CD4-positive, alpha-beta T cell (primary cell): ENCODE results near the gene SNX33. TPM values are rescaled to one million over a fixed set of nuclear protein-coding genes. Genes with fewer than 3 reads are reported as not detected.

Experiments
- ATAC-seq: fragments of 200-7000 bp; cut with Tn5 transposase; one replicate; pipeline ENCODE4 v1.10.0; 2022; ENCODE audit warnings: mild to moderate bottlenecking; ENCODE audit not compliant: poor library complexity
- CTCF ChIA-PET: fragments of 350-600 bp; sonication (Branson Sonifier 250); formaldehyde crosslinking; loops from one replicate; lab custom pipeline; 2021; ENCODE audit warnings: antibody characterized with exemption, inconsistent platforms; lab: Charles Lee
- POLR2A ChIA-PET: fragments of 350-600 bp; sonication (Branson Sonifier 250); formaldehyde crosslinking; loops from one replicate; lab custom pipeline; 2021; ENCODE audit warnings: antibody characterized with exemption, inconsistent platforms; lab: Charles Lee
- DNase-seq, 14 experiments: peaks; one replicate each; pipeline ENCODE4 v3.0.0-alpha.2; 2013 to 2020; ENCODE audit warnings: mixed read lengths in 2 of 14
- H3K27ac ChIP-seq, 2 donors: one replicate each; pipeline versions ENCODE4 v1.5.1 to v1.7.0; 2013; ENCODE audit warnings: low read length in 2 of 2, low read depth in 1 of 2, mild to moderate bottlenecking in 1 of 2
- H3K27me3 ChIP-seq, 2 experiments: 1 replicate in 1 of 2; 2 replicates in 1 of 2; pipeline versions ENCODE4 v1.6.1 to v1.7.0; 2013; ENCODE audit warnings: low read length in 2 of 2, control low read depth in 1 of 2, mild to moderate bottlenecking in 1 of 2, moderate library complexity in 1 of 2; ENCODE audit not compliant: insufficient read depth in 2 of 2, control insufficient read depth in 1 of 2
- H3K36me3 ChIP-seq: one replicate; pipeline ENCODE4 v1.6.1; 2013; ENCODE audit warnings: low read length, control low read depth; ENCODE audit not compliant: insufficient read depth
- H3K4me1 ChIP-seq: one replicate; pipeline ENCODE4 v1.6.1; 2013; ENCODE audit warnings: low read length, control low read depth; ENCODE audit not compliant: insufficient read depth
- H3K4me3 ChIP-seq: one replicate; pipeline ENCODE4 v1.5.1; 2013; ENCODE audit warnings: mild to moderate bottlenecking, low read length, moderate library complexity
- H3K9me3 ChIP-seq, 2 experiments: 1 replicate in 1 of 2; 2 replicates in 1 of 2; pipeline versions ENCODE4 v1.6.1 to v1.7.0; 2013; ENCODE audit warnings: low read length in 2 of 2, mild to moderate bottlenecking in 2 of 2, control low read depth in 1 of 2, moderate library complexity in 1 of 2; ENCODE audit not compliant: control insufficient read depth in 1 of 2, insufficient read depth in 1 of 2
- H3K27ac Mint-ChIP-seq: one replicate; pipeline ENCODE4 v1.8.0; 2020; ENCODE audit warnings: mixed read lengths
- H3K27me3 Mint-ChIP-seq: one replicate; pipeline ENCODE4 v1.8.0; 2021; ENCODE audit warnings: mixed read lengths
- H3K36me3 Mint-ChIP-seq: one replicate; pipeline ENCODE4 v1.8.0; 2021; ENCODE audit warnings: low read depth, mixed read lengths
- H3K4me1 Mint-ChIP-seq: one replicate; pipeline ENCODE4 v1.8.0; 2021; ENCODE audit warnings: low read depth, mixed read lengths
- H3K4me3 Mint-ChIP-seq: one replicate; pipeline ENCODE4 v1.8.0; 2020; ENCODE audit warnings: mild to moderate bottlenecking, mixed read lengths
- H3K9me3 Mint-ChIP-seq: one replicate; pipeline ENCODE4 v1.8.0; 2020; ENCODE audit warnings: mixed read lengths
- CTCF ChIP-seq: fragments of 200-600 bp; IDR thresholded peaks from one replicate; pipeline ENCODE4 v1.8.0; 2022; ENCODE audit warnings: antibody characterized with exemption, mild to moderate bottlenecking
- intact Hi-C, 2 experiments: fragments of 100-400 bp; cut with DNase I in 1 of 2; cut with micrococcal nuclease in 1 of 2; formaldehyde crosslinking; loops; one replicate each; pipeline versions ENCODE4 v1.15.1 to v1.9.0; 2023 to 2025; cut with DNase I, micrococcal nuclease
- total RNA-seq, 174 experiments: library from RNA in 2 of 174; stranded (reverse) in 2 of 174; gene quantifications; one replicate each; pipeline ENCODE4 v1.2.3 and lab custom pipeline; 2021 to 2026

The SNX33 gene
- total RNA-seq, 2 experiments from 2014 or later = 0.59 to 0.82 TPM

- Mint-ChIP-seq H3K9me3 (no peaks in the 10 kb centered on the region), H3K27ac (no peak overlapping the region), H3K36me3 (no peaks in the 10 kb centered on the region), H3K4me1 (no peaks in the 10 kb centered on the region), H3K27me3 (no peaks in the 10 kb centered on the region), H3K4me3 (no peak overlapping the region)
- no peaks in the 10 kb centered on the region for H3K9me3 ChIP-seq
- no peak for TF ChIP-seq CTCF
- ATAC-seq (no peak), DNase-seq (no peak)
- no peaks in the 10 kb centered on the region for H3K4me1 ChIP-seq
- no peaks in the 10 kb centered on the region for H3K36me3 ChIP-seq
- POLR2A ChIA-PET = no interaction called here
- CTCF ChIA-PET = no interaction called here
- H3K27ac ChIP-seq = no peak overlapping the region
- H3K27me3 ChIP-seq = no peaks in the 10 kb centered on the region
- intact Hi-C loops = no loop called here
- H3K4me3 ChIP-seq = no peak overlapping the region
These were observed 21.6 kb downstream of the SNX33 start for GRCh38 chr15:75669191-75669878.

GRCh38 chr15:75669879-75670212, 22.1 kb downstream of the SNX33 start:
- intact Hi-C loops = no loop called here
- H3K4me3 Mint-ChIP-seq = no peak overlapping the region
- no peaks in the 10 kb centered on the region for H3K27me3 ChIP-seq
- H3K27ac ChIP-seq = no peak overlapping the region
- H3K36me3 Mint-ChIP-seq = no peaks in the 10 kb centered on the region
- POLR2A ChIA-PET = no interaction called here
- H3K4me3 ChIP-seq = no peak overlapping the region
- H3K27ac Mint-ChIP-seq = no peak overlapping the region
- H3K4me1 ChIP-seq = no peaks in the 10 kb centered on the region
- CTCF ChIA-PET = no interaction called here
- H3K9me3 Mint-ChIP-seq = no peaks in the 10 kb centered on the region
- no peak for TF ChIP-seq CTCF
- ATAC-seq = no peak
- no peaks in the 10 kb centered on the region for H3K9me3 ChIP-seq
- no peaks in the 10 kb centered on the region for H3K36me3 ChIP-seq
- H3K27me3 Mint-ChIP-seq = no peaks in the 10 kb centered on the region
- no peak for DNase-seq
- H3K4me1 Mint-ChIP-seq = no peaks in the 10 kb centered on the region

GRCh38 chr15:75671730-75672602, 24.3 kb downstream of the SNX33 start:
- Mint-ChIP-seq H3K27ac (no peak overlapping the region), H3K9me3 (no peaks in the 10 kb centered on the region), H3K4me3 (no peak overlapping the region), H3K4me1 (no peaks in the 10 kb centered on the region), H3K27me3 (no peaks in the 10 kb centered on the region), H3K36me3 (no peaks in the 10 kb centered on the region)
- ATAC-seq = no peak
- no peak overlapping the region for H3K4me3 ChIP-seq
- no peak for DNase-seq
- no peak overlapping the region for H3K27ac ChIP-seq
- ChIA-PET CTCF (no interaction called here), POLR2A (interaction anchor here (1.6 kb wide), 1 partner anchor 32 kb away, joined by 4 read pairs; the partner anchor contains the start of gene IMP3)
- no peaks in the 10 kb centered on the region for H3K27me3 ChIP-seq
- no peak for TF ChIP-seq CTCF
- H3K9me3 ChIP-seq = no peaks in the 10 kb centered on the region
- H3K36me3 ChIP-seq = no peaks in the 10 kb centered on the region
- no peaks in the 10 kb centered on the region for H3K4me1 ChIP-seq
- intact Hi-C loops = no loop called here
